Epithelial cell of prostate (primary cell): ENCODE measurements around the gene PLGRKT.
A peak's percentile ranks its signal among the peaks of the same experiment; 100 is the strongest.
"Not testable (repeated sequence)": the region's sequence is repeated elsewhere in the genome, so short reads cannot be mapped to it uniquely, and the experiment has no call there.

Source experiments
- DNase-seq: peaks from one replicate; pipeline ENCODE4 v3.0.0-alpha.2; 2011; ENCODE audit warnings: low read depth, low spot score
- H3K27ac ChIP-seq: fragments of 450-650 bp; 2 replicates; pipeline ENCODE4 v1.5.1; 2017; ENCODE audit warnings: mild to moderate bottlenecking

PLGRKT gene

DNA sequence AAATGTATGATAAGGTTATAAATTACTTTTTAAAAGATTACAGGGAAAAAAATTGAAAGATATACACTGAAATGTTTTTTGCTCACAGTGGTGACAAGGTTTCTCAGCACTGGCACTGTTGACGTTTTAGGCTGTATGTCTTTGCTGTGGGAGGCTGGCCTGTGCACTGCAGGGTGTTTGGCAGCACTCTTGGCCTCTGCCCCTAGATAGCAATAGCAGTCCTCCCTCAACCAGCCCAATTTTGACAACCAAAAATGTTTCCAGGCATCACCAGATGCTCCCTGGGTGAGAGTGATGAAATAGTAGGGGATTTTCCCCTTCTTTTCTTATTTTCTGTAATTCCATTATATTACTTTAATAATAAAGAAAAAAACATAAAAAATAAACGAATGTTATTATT is 15.9 kb upstream of the PLGRKT start:
- no peak for DNase-seq

DNA sequence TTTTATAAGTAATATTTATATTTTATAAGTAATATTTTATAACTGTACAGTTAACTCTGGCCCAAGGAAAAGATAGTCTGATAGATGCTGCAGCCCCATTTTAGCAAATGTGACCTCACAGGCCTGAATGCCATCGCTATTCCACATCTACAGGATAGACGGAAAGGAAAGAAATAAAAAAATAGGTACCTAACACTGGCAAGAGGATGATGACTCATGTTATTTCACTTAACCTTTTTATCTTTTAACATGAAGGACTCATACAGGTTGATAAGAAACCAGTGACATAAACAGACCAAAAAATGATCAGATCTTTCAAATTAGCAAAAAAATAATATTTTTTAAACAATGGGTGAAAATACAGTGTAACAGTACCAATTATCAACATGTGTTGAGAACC is 15.3 kb upstream of the PLGRKT start:
- DNase-seq: no peak
- peak overlapping the region; percentile 91 for H3K27ac ChIP-seq

More for the DNA sequence above, 15.9 kb upstream of the PLGRKT start:
- H3K27ac ChIP-seq: peak overlapping the region; percentile 91

DNA sequence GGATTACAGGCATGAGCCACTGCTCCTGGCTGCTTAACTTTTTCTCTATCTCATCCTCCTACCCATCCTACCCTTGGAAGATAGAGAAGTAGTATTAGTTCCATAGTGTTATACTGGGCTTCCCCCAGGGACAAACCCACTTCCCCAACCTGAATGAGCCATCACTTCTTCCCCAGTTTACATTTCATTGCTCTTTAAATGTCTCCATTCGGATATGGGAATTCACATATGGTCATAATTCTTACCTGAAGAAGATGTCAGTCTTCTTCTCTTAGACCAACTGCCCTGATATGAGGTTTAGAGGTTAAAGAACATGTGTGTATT is 14.5 kb upstream of the PLGRKT start:
- no peak for DNase-seq
- H3K27ac ChIP-seq: peak overlapping the region; percentile 91

DNA sequence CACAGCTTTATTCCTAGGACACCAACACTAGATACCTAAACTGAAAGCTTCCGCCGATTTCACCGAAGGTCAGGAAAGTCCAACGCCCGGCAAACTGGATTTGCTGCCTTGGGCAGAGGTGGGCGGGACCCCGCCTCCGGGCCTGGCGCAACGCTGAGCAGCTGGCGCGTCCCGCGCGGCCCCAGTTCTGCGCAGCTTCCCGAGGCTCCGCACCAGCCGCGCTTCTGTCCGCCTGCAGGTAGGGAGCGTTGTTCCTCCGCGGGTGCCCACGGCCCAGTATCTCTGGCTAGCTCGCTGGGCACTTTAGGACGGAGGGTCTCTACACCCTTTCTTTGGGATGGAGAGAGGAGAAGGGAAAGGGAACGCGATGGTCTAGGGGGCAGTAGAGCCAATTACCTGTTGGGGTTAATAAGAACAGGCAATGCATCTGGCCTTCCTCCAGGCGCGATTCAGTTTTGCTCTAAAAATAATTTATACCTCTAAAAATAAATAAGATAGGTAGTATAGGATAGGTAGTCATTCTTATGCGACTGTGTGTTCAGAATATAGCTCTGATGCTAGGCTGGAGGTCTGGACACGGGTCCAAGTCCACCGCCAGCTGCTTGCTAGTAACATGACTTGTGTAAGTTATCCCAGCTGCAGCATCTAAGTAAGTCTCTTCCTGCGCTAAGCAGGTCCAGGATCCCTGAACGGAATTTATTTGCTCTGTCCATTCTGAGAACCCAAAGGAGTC is 12.8 kb upstream of the PLGRKT start, which contains the start of gene CD274:
Gene CD274, plus strand, starts transcription at position 184 of the 733 bp plus-strand sequence. CDS start 5,572 bp downstream, outside the sequence.
- DNase-seq: peak; percentile 78
- peak within 1 kb of the TSS; percentile 91 for H3K27ac ChIP-seq

- DNase-seq: no peak
- peak overlapping the region; percentile 91 for H3K27ac ChIP-seq
Measured at GRCh38 chr9:5449521-5450358, 12.0 kb upstream of the PLGRKT start.

DNA sequence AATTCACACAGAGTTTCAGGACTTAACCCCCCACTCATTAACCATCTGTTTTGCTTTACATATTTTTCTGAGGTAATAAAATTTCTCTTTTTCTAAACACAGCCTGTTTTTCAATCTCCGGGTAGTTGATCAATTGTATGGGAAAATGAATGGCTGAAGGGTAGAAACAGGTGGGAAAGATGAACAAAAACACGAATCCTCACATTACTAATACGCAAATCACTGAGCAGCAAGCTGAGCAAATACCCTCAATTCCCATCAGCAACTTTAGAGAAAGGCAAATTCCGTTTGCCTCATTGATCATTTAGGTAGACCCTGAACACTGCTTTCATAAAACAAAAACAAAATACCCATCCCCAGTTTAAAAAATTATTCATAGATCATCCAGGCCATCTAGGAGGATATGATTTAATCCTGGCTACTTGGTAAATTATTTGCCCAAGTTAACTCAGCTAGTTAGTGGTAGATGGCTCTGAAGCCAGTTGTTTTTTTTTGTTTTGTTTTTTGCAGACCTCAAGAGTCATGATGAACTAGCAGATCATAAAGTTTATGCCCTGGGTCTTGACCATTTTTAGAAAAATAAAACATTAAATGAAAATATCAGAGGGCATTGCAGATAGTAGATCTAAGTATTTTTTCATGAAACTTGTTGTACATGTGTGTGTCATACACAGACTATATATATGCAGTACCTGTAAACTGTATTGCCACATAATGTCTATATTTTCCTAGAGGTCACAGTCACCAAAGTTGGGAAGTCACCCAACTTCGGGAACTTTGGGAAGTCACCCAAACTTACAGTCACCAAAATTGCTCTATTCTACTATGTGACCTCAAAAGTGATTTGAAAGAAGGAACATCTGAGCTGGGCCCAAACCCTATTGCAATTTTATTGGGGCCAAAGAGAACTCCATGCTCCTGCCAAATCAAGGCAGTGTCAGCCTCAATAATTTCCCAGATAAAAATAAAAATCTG is 11.0 kb upstream of the PLGRKT start:
- H3K27ac ChIP-seq: peak overlapping the region; percentile 91
- no peak for DNase-seq

- no peak for DNase-seq
Measured at GRCh38 chr9:5448016-5448415, 10.3 kb upstream of the PLGRKT start.

GRCh38 chr9:5447337-5447736 is 9.6 kb upstream of the PLGRKT start:
- DNase-seq: no peak
- peak overlapping the region; percentile 91 for H3K27ac ChIP-seq

More at GRCh38 chr9:5448016-5448415, 10.3 kb upstream of the PLGRKT start:
- peak overlapping the region; percentile 91 for H3K27ac ChIP-seq

GRCh38 chr9:5446451-5447236 is 8.9 kb upstream of the PLGRKT start:
- peak; percentile 39 for DNase-seq
- H3K27ac ChIP-seq: peak overlapping the region; percentile 91

DNA sequence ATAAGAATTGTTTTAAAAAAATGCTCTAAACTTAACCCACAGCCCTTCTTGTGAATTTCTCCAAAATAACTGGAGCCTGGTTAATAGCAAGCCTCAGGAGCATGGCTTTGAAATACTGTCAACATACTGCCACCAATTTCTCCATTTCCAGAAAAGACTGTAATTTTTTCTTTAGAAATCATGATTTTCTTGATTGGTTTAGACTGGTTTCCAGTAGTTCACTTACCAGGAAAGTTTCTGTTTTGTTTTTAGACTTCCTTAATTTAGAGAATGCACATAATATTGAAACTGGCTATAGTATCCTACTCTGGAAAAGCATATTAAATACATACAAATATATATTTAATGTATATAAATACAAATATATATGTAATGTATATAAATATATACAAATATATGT is 8.2 kb upstream of the PLGRKT start:
- DNase-seq: no peak
- peak overlapping the region; percentile 91 for H3K27ac ChIP-seq

GRCh38 chr9:5445096-5445495 is 7.4 kb upstream of the PLGRKT start:
- DNase-seq, H3K27ac ChIP-seq: not testable (repeated sequence)

DNA sequence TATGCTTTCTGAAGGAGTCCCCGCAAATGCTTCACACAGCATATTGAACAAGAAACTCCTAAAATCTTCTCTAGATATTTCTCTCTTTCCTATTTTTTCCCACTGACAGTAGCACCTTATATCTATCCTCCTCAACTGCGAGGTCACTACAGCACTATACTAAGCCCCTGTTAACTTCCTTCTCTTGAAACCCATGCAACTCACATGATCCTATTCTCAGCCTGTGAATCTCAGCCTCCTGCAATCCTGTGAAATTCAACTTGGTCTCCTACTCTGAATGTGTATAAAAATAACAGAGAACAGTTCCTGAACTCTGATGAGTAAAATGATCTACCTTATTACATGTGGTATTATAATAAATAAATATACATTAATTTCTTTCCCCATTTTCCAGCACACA is 6.1 kb upstream of the PLGRKT start:
- H3K27ac ChIP-seq: no peak overlapping the region
- no peak for DNase-seq

DNA sequence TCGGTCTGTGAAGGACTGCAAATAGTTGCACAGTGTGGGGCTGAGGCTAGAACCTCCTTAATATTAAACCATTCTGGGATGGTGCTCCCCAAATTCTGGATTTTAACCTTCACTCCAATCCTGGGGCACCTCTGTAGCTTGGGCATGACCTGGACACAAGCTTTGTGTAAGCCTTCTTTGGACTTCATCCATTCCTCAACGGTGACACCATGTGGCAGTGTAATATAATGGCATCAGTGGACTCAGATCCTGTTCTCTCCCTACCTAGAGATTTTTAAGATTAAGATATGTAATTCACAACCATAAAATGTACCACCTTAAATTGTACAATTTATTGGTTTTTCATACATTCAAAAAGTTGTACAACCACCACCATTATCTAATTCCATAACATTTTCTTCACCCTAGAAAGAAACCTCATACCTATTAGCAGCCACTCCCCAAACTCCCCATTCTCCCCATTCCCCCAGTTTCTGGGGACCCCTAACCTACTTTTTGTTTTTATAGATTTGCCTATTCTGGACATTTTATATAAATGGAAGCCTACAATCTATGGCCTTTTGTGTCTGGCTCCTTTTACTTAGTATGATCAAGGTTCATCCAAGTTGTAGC is 4.8 kb upstream of the PLGRKT start:
- DNase-seq: no peak

GRCh38 chr9:5441043-5441442 is 3.3 kb upstream of the PLGRKT start:
- no peak overlapping the region for H3K27ac ChIP-seq
- no peak for DNase-seq

More for the DNA sequence above, 4.8 kb upstream of the PLGRKT start:
- H3K27ac ChIP-seq: no peak overlapping the region

DNA sequence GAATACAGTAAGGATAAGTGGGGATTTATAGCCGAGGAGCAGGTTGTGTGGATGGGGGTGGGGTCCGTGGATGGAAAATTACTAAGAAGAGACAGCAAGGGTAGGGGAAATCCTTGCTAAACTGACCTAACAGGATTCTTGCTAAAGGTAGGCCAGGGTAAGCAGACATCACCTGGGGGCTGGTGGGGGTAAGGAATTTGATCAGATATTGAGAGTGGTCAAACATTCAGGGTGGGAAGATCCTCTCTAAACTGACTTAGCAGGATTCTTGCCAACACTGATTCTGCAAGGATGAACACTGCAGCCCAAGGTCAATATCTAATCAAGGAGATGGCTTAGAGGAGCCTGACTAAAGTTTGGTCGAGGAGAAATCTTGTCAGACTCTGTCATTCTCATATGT is 2.7 kb upstream of the PLGRKT start:
- no peak for DNase-seq
- H3K27ac ChIP-seq: no peak overlapping the region

DNA sequence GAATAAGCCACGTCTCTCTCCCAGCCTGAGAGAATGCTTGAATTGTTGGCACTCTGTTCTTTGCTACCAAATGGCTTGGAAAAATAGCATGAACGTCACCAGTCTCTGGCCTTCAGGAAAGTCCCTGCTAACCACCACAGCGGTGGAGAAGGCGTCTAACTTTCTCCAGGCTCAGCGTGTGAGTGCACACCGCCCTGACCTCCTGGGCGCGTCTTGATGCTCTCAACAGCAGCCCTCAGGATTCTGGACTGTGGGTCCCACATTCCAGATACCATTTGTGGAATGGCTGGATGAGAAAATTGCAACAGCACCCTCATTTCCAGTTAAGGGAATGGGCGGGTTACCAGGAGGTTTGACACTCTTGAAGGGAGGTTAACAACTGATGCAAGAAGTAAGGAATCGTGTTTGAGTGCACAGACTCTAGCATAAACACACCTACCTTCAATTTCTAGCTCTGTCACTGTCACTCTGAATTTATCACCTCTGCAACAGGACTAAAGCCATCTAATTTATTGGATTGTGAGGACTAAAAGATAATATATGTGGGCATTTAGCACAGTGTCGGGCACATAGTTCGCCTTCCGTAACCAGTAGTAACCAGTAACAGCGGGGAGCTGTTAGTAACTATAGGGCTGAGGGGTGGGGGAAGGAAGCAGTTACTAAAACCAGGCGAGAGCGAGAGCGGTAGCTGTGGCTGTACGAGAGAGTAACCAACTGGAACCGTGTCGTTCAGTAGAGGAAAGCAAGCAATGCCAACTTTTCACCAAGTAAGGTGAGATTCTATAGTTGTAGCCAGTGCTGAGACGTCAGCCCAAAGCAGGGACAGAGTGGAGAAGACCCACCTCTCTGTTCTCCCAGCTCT is 807 bp upstream of the PLGRKT start:
- no peak for DNase-seq

GRCh38 chr9:5436441-5436840 is 1.3 kb downstream of the PLGRKT start:
- peak overlapping the region; percentile 97 for H3K27ac ChIP-seq

More for the DNA sequence above, 807 bp upstream of the PLGRKT start:
- H3K27ac ChIP-seq: peak overlapping the region; percentile 97

DNA sequence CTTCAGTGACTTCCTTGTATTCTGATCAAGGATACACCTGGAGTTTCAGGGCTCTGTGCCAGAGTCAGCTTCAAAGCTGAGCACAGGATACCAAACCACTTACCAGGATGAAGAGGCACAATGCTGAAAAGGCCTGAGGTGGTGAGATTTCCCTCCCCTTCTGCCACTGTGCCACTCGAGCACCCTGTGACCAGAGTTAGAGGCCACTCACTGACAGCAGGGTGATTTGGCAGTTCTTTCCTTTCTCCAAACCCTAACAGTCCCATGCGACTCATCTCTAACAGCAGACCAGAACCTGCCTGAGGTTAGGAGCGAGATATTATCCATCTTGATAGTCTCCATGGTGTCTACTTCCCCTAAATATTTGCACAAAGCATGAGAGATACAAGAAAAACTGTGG is 1.8 kb downstream of the PLGRKT start:
- H3K27ac ChIP-seq: peak overlapping the region; percentile 97
- DNase-seq: no peak

More at GRCh38 chr9:5436441-5436840, 1.3 kb downstream of the PLGRKT start:
- DNase-seq: no peak
